WI38 (cell line): Measurements from ENCODE around the gene GREM2.

ENCODE experiments used
- H3K4me3 ChIP-seq: 2 replicates; pipeline ENCODE4 v1.5.1; 2011; ENCODE audit warnings: low read depth, mild to moderate bottlenecking, control low read depth, low read length
- CTCF ChIP-seq: IDR thresholded peaks from 2 replicates; pipeline ENCODE4 v1.5.1; 2012; ENCODE audit warnings: low read depth, mild to moderate bottlenecking, control low read depth, low read length

The GREM2 gene

GRCh38 chr1:240562779-240563178 is 49.2 kb downstream of the GREM2 start:
- no peak for TF ChIP-seq CTCF
- no peak overlapping the region for H3K4me3 ChIP-seq

GRCh38 chr1:240562111-240562590 is 49.8 kb downstream of the GREM2 start:
- TF ChIP-seq CTCF = no peak
- no peak overlapping the region for H3K4me3 ChIP-seq

GRCh38 chr1:240559781-240560180 is 52.2 kb downstream of the GREM2 start:
- no peak for TF ChIP-seq CTCF
- H3K4me3 ChIP-seq = no peak overlapping the region

- TF ChIP-seq CTCF = no peak
- H3K4me3 ChIP-seq = no peak overlapping the region
These were observed 56.4 kb downstream of the GREM2 start for GRCh38 chr1:240555524-240555923.

- no peak for TF ChIP-seq CTCF
- H3K4me3 ChIP-seq = no peak overlapping the region
These were observed 58.6 kb downstream of the GREM2 start for GRCh38 chr1:240553351-240553750.

GRCh38 chr1:240539769-240540414 is 72.1 kb downstream of the GREM2 start:
- no peak overlapping the region for H3K4me3 ChIP-seq
- no peak for TF ChIP-seq CTCF

- no peak for TF ChIP-seq CTCF
- H3K4me3 ChIP-seq = no peak overlapping the region
These were observed 73.1 kb downstream of the GREM2 start for GRCh38 chr1:240538776-240539430.
